Skeletal muscle cell (primary cell): ENCODE results near the gene GLA.
A peak's percentile ranks its signal among the peaks of the same experiment; 100 is the strongest.

ENCODE experiments used
- DNase-seq: peaks from one replicate; pipeline ENCODE4 v3.0.0-alpha.2; 2010; ENCODE audit warnings: low read depth
- H3K4me3 ChIP-seq: 2 replicates; pipeline ENCODE4 v1.5.1; 2011; ENCODE audit warnings: low read depth, mild to moderate bottlenecking, control low read depth, low read length, moderate library complexity

Gene GLA

DNA sequence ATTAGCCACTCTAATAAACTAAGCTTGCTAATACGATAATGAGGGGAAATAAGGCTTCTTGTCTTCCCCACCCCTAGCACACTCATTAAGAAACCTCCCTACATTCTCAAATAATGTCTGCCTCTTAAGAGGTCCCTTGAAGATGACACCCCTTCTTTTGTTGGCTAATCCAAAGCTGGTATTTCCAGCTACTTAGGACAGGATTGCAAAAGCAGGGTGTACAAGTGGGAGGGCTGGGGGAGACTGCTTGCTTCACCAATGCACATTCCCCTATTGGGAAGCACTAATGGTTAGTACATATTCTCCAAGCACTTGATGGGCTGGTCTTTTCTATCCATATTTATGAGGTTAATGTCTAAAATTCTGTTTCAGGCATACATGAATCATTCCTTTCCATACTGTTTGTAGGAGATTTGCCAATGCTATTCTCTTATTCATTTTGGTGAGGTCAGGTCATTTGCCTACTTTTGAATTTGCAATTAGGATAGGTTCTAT is 42.4 kb downstream of the GLA start:
- no peak for DNase-seq
- no peak overlapping the region for H3K4me3 ChIP-seq

GRCh38 chrX:101362757-101363156 is 45.0 kb downstream of the GLA start:
- no peak for DNase-seq
- H3K4me3 ChIP-seq = no peak overlapping the region

- DNase-seq = no peak
- H3K4me3 ChIP-seq = no peak overlapping the region
These were observed 45.6 kb downstream of the GLA start for GRCh38 chrX:101362116-101362515.

DNA sequence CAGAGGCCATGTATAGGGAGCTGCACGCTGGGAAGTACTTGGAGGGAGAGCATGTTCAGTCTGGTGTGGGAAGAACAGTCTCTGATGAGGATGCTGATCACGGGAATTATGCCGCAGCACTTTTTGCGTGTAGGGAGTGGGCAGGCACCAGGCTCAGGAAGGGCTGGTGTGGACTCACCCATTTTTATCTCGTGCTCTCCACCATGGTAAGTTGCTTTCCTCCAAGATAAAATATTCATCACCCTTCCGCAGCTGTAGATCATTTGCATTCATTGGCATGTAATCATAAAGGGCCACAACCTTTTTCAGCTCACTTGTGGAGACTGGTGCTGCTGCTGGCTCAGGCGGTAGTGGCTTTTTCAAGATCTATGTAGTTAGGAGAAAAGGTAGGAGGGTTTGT is 47.3 kb downstream of the GLA start:
- no peak overlapping the region for H3K4me3 ChIP-seq
- DNase-seq = no peak

DNA sequence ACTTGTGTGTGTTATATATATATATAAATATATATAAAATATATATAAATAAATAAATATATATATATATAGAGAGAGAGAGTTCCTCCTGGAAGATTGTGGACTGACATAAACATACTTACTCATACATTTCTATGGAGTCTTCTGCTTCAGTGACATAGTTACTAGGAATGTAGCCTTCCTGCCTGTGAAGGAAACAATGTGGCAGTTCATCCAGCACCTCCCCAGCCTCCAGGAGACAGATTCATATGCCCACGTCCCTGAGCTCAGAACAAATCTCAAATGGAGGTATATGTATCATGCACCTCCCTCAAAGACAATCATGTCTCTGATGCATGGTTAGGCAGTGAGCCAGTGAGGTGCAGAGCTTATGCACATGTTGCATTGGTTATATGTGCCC is 47.8 kb downstream of the GLA start:
- DNase-seq = no peak
- H3K4me3 ChIP-seq = no peak overlapping the region

DNA sequence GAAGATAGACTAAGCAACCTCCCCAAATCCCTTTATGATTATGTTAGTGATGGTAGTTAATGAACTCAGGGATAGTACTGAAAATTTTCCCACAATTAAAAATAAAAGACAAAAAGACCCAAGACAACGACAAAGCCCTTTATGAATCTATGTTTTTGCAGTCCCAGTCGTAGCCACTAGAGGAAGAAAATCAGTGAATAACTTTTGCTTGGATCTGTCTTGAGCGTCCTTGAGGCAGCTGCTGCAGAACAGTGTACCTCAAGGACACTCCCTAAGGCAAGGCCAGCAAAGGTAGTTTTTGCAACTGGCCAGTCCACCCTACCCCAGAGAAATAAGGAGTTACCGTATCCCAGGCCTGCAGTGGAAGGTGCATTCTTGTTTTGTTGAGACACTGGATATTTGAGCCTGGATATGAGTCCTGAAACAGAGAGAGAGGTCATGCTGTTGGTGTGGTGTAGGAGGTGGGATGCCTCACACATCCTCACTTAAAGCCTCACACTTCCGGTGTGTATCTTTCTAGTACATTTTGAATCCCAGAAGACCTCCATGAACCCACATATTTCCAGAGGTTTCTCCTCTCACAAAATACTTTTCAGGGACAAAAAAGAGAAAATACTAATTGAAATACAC is 50.4 kb downstream of the GLA start:
- no peak for DNase-seq
- no peak overlapping the region for H3K4me3 ChIP-seq

DNA sequence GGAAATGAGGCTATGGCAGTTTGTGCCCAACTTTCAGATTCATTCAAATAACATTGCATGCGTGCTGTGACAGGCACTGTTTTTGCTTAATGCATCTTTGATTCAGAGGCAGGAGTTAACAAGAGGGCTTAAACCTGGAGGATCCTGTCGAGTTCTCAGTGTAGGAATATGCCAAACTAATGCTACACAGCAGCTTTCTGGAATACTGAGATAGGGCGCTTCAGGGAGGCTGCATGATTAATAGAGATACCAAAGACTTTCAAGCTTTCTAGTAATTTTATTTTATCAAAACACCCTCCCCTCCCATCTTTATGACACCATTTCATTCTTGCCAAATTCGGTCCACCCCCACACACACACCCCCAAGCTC is 58.5 kb downstream of the GLA start:
- DNase-seq = no peak
- H3K4me3 ChIP-seq = peak overlapping the region; percentile 71

GRCh38 chrX:101348452-101349192 is 59.1 kb downstream of the GLA start, which contains the start of gene TIMM8A:
Gene TIMM8A, minus strand, starts transcription at chrX:101348742. Its CDS starts 78 bp downstream, at chrX:101348664.
- H3K4me3 ChIP-seq = peak within 1 kb of the TSS; percentile 71
- no peak for DNase-seq

DNA sequence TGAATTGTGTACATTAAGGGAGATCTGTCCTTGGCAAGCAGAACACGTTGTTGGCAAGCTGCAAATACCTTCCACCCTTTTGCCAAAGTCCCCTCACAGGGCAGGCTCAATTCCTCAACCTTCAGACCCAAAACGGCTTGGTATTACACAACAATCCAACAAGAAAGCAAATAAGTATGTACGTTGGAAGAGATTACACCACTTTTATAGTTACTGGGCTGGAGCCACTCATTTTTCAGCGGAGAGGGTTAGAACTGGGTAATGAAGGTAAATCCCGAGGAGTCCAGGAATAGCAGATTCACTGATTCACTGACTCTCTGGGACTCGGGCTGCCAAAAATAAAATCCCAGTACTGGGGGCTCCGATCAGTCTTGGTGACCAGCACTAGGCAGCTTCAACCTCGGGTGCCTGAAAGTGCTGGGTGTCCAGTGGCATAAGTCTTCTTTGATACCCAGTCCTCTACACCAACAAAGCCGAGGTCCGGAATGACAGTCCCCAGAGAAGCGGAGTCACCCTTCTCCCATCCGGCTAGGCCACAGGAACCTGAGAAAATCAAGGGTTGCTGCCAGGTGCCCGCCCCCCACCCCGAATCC is 59.8 kb downstream of the GLA start:
- DNase-seq = no peak
- peak overlapping the region; percentile 71 for H3K4me3 ChIP-seq
